ENCODE measurements around the gene EPHB1. TPM values are rescaled to one million over a fixed set of nuclear protein-coding genes. Genes with fewer than 3 reads are reported as not detected.

The EPHB1 gene
- total RNA-seq, 1 donor = 1.3 TPM

GRCh38 chr3:135215516-135215915 lies 420.5 kb downstream of the EPHB1 start:
- DNase-seq (ENCODE audit: low read depth) = no peak
- no peak overlapping the region for H3K4me3 ChIP-seq (ENCODE audit: low read depth, low read length)
- TF ChIP-seq, protein P1, sequence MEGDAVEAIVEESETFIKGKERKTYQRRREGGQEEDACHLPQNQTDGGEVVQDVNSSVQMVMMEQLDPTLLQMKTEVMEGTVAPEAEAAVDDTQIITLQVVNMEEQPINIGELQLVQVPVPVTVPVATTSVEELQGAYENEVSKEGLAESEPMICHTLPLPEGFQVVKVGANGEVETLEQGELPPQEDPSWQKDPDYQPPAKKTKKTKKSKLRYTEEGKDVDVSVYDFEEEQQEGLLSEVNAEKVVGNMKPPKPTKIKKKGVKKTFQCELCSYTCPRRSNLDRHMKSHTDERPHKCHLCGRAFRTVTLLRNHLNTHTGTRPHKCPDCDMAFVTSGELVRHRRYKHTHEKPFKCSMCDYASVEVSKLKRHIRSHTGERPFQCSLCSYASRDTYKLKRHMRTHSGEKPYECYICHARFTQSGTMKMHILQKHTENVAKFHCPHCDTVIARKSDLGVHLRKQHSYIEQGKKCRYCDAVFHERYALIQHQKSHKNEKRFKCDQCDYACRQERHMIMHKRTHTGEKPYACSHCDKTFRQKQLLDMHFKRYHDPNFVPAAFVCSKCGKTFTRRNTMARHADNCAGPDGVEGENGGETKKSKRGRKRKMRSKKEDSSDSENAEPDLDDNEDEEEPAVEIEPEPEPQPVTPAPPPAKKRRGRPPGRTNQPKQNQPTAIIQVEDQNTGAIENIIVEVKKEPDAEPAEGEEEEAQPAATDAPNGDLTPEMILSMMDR (IDR thresholded peaks at IDR 0.05; ENCODE audit: insufficient read depth, low read depth, low read length) = no peak

DNA sequence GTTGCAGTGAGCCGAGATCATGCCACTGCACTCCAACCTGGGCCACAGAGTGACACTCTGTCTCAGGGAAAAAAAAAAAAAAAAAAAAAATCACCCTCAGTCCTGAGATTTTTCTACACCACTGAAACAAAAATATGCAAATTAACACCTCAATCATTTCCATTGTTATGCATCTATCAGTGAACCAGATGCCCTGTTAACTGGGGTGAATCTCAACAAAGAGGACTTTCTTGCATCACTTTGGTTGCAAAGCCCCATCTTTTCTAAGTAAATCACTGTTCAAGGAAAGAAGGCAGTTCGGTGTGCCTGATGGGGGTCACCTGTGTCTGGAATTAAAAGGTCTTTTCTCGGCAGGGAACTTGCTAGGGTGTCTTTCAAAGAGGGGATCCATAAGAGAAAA lies 421.6 kb downstream of the EPHB1 start:
- no peak for DNase-seq (ENCODE audit: low read depth)
- TF ChIP-seq, protein P1 (IDR thresholded peaks at IDR 0.05; ENCODE audit: insufficient read depth, low read depth, low read length) = no peak
- H3K4me3 ChIP-seq (ENCODE audit: low read depth, low read length) = no peak overlapping the region

DNA sequence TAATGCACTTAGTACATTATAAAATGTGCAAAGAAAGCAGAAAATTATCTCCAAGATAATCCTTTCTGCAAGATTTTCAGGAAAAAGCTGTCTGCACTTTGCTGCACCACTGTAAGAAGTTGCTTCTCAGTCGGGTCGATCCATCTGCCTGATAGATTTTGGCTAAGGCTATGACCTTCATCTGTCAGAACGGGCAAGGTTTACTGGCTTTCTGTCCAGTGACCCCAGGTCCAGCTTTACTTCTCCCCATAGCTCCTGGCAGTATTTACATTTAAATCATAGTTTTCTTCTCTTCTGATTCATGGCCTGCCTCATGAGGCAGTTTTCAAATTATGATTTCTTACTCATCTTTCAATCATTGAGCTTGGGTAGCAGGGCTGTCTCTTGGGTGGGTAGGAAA lies 422.7 kb downstream of the EPHB1 start:
- no peak overlapping the region for H3K4me3 ChIP-seq (ENCODE audit: low read depth, low read length)
- TF ChIP-seq, protein P1 (IDR thresholded peaks at IDR 0.05; ENCODE audit: insufficient read depth, low read depth, low read length) = no peak
- no peak for DNase-seq (ENCODE audit: low read depth)

DNA sequence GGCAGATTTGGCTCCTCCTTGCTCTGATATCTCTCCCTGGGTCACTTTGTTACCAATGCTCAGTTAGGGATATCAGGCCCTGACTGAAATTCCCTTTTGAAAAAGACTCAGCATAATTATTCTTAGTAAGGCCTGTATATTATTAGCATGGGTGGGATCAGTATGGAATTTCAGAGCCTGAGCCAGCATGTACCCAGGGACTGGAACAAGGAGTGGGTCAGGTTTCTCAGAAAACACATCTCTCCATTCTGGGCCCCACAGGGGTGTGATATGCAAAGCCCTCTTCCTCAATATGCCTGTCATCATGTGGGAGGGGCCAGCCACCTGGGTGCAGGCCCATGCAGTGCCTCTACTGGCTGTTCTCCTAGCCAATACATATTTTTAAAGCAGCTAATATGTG lies 423.2 kb downstream of the EPHB1 start:
- DNase-seq (ENCODE audit: low read depth) = no peak
- H3K4me3 ChIP-seq (ENCODE audit: low read depth, low read length) = no peak overlapping the region
- TF ChIP-seq, protein P1 (IDR thresholded peaks at IDR 0.05; ENCODE audit: insufficient read depth, low read depth, low read length) = no peak

- TF ChIP-seq, protein P1 (IDR thresholded peaks at IDR 0.05; ENCODE audit: insufficient read depth, low read depth, low read length) = no peak
- DNase-seq (ENCODE audit: low read depth) = no peak
- H3K4me3 ChIP-seq (ENCODE audit: low read depth, low read length) = no peak overlapping the region
These were observed 423.7 kb downstream of the EPHB1 start for GRCh38 chr3:135218782-135219181.

DNA sequence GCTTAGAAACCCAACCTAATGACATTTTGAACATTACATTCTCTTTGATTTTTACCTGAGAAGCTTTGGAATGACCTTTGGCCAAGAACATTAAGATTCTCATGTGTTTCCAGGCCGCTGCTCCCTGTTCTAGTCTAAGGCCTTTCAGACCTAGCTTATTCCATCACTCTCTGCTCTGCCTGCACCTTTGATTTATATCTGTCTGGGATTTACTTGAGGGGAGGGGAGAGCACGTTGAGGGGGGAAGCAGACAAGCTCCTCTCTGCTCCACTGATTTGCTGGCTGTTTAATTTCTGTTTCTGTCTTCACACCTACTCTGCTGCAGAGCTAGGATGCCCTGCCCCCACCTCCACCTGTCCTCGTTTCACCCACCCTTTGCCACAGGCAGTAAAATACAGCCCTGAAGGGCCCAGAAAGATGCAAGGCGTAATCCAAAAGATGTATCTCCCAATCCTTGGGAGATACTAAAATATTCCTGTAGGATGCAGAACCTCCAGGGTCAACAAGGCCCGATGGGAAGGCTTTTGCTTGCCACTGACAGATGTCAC lies 429.8 kb downstream of the EPHB1 start:
- TF ChIP-seq, protein P1 (IDR thresholded peaks at IDR 0.05; ENCODE audit: insufficient read depth, low read depth, low read length) = no peak
- no peak overlapping the region for H3K4me3 ChIP-seq (ENCODE audit: low read depth, low read length)
- DNase-seq (ENCODE audit: low read depth) = no peak

DNA sequence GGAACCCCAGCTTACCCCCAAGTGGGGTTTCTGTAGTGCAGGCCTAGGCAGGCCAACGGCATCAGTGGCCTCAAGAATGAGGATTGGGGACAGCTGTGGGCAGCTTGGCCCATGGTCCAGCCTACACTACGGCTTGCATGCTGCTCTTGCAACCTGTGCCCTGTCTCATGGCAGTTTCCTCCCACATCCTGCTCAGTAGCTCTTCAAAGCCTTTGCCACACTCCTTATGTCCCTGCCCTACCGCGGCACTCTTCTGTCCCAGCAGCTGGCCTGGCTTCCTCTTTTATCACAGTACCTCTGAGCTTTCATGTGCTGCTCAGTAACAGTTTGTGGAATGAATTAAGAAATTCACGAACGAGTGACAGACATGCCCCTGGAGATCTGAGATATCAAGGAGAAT lies 431.0 kb downstream of the EPHB1 start:
- TF ChIP-seq, protein P1 (IDR thresholded peaks at IDR 0.05; ENCODE audit: insufficient read depth, low read depth, low read length) = no peak
- DNase-seq (ENCODE audit: low read depth) = no peak
- no peak overlapping the region for H3K4me3 ChIP-seq (ENCODE audit: low read depth, low read length)
